ENCODE results near the gene JSRP1. TPM values are rescaled to one million over a fixed set of nuclear protein-coding genes. Genes with fewer than 3 reads are reported as not detected.

The JSRP1 gene
- total and polyA plus RNA-seq, 2 experiments from 2014 or later, result 0.30 to 0.93 TPM

DNA sequence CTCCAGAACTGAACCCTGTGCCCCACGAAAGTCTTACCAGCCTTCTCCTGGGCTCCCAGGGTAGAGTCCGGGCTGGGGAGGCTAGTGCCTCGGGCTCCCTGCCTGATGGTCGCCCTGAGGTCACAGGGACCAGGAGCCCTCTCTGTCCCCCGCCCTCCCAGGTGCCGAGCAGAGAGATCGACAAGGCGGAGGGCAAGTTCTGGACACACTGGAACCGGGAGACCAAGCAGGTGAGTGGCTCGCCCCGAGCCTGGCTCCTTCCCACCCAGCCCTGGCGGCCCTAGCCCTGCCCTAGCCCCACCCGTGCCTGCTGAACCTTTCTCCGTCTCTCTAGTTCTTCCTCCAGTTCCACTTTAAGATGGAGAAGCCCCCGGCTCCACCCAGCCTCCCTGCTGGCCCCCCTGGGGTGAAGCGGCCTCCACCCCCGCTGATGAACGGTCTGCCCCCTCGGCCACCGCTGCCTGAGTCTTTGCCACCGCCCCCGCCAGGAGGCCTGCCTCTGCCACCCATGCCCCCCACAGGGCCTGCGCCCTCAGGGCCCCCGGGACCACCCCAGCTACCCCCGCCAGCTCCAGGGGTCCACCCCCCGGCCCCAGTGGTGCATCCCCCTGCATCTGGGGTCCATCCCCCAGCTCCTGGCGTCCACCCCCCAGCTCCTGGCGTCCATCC, 8.7 kb downstream of the JSRP1 start:
- Histone ChIP-seq H3K79me2 (peaks cover 29% of the 10 kb centered on the region), H3K4me3 (no peak overlapping the region), H3K9me3 (ENCODE audit: low read depth) (no peaks in the 10 kb centered on the region), H2AFZ (no peak overlapping the region), H4K20me1 (ENCODE audit: insufficient read depth, poor library complexity, severe bottlenecking) (peaks cover 15% of the 10 kb centered on the region), H3K9me2 (replicated peaks; ENCODE audit: insufficient read depth) (no peaks in the 10 kb centered on the region), H3K4me1 (ENCODE audit: insufficient read depth) (peaks cover 18% of the 10 kb centered on the region), H3K36me3 (replicated peaks; ENCODE audit: insufficient read depth, low read depth) (no peaks in the 10 kb centered on the region), H3K27ac (no peak overlapping the region), H3K27me3 (no peaks in the 10 kb centered on the region), H3K4me2 (no peak overlapping the region)
- DNase-seq (ENCODE audit: low spot score), result no peak
- TF ChIP-seq, protein P1, sequence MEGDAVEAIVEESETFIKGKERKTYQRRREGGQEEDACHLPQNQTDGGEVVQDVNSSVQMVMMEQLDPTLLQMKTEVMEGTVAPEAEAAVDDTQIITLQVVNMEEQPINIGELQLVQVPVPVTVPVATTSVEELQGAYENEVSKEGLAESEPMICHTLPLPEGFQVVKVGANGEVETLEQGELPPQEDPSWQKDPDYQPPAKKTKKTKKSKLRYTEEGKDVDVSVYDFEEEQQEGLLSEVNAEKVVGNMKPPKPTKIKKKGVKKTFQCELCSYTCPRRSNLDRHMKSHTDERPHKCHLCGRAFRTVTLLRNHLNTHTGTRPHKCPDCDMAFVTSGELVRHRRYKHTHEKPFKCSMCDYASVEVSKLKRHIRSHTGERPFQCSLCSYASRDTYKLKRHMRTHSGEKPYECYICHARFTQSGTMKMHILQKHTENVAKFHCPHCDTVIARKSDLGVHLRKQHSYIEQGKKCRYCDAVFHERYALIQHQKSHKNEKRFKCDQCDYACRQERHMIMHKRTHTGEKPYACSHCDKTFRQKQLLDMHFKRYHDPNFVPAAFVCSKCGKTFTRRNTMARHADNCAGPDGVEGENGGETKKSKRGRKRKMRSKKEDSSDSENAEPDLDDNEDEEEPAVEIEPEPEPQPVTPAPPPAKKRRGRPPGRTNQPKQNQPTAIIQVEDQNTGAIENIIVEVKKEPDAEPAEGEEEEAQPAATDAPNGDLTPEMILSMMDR (IDR thresholded peaks at IDR 0.05; ENCODE audit: poor library complexity), result no peak
- TF ChIP-seq EZH2 (IDR thresholded peaks at IDR 0.05; ENCODE audit: borderline replicate concordance) (no peak), EZH2phosphoT487 (IDR thresholded peaks at IDR 0.05; ENCODE audit: low read depth, severe bottlenecking, unreplicated experiment) (no peak)
- 90% methylated on average over 6 of the region's 28 CpGs for WGBS (ENCODE audit: low lambda C conversion rate, missing lambda C conversion rate)

DNA sequence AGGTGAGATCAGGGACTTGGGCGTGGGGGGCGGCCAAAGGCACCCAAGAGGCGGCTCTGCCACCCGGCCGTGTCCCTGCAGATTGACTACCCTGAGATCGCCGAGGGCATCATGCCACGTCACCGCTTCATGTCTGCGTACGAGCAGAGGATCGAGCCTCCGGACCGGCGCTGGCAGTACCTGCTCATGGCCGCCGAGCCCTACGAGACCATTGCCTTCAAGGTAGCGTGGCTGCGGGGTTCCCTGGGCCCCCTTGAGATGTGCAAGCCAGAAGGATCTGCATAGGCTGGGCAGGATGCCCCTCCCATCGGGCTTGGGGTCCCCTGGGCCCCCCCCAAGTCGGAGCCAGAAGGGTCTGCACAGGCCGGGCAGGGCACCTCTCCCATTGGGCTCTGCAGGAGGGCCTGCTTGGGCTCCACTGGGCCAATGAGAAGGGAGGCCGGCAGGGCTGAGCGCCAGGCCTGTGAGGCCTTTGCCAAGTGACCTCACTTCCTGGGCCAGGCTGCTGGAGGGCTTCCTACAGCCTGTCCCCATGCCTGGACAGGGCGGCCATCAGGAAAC, 9.3 kb downstream of the JSRP1 start:
- peaks cover 21% of the 10 kb centered on the region for H4K20me1 ChIP-seq (ENCODE audit: insufficient read depth, poor library complexity, severe bottlenecking)
- no peaks in the 10 kb centered on the region for H3K9me2 ChIP-seq (replicated peaks; ENCODE audit: insufficient read depth)
- H3K9me3 ChIP-seq (ENCODE audit: low read depth), result no peaks in the 10 kb centered on the region
- H3K4me1 ChIP-seq (ENCODE audit: insufficient read depth), result peaks cover 23% of the 10 kb centered on the region
- no peak overlapping the region for H3K27ac ChIP-seq
- H3K27me3 ChIP-seq, result no peaks in the 10 kb centered on the region
- H3K4me3 ChIP-seq, result no peak overlapping the region
- no peak for DNase-seq (ENCODE audit: low spot score)
- TF ChIP-seq, protein P1 (IDR thresholded peaks at IDR 0.05; ENCODE audit: poor library complexity), result no peak
- TF ChIP-seq EZH2 (IDR thresholded peaks at IDR 0.05; ENCODE audit: borderline replicate concordance), result no peak
- no peak for TF ChIP-seq EZH2phosphoT487 (IDR thresholded peaks at IDR 0.05; ENCODE audit: low read depth, severe bottlenecking, unreplicated experiment)
- 95% methylated on average over 26 of the region's 26 CpGs for WGBS (ENCODE audit: low lambda C conversion rate, missing lambda C conversion rate)
- H3K79me2 ChIP-seq, result peaks cover 36% of the 10 kb centered on the region
- H2AFZ ChIP-seq, result no peak overlapping the region
- no peak overlapping the region for H3K4me2 ChIP-seq
- H3K36me3 ChIP-seq (replicated peaks; ENCODE audit: insufficient read depth, low read depth), result no peaks in the 10 kb centered on the region

DNA sequence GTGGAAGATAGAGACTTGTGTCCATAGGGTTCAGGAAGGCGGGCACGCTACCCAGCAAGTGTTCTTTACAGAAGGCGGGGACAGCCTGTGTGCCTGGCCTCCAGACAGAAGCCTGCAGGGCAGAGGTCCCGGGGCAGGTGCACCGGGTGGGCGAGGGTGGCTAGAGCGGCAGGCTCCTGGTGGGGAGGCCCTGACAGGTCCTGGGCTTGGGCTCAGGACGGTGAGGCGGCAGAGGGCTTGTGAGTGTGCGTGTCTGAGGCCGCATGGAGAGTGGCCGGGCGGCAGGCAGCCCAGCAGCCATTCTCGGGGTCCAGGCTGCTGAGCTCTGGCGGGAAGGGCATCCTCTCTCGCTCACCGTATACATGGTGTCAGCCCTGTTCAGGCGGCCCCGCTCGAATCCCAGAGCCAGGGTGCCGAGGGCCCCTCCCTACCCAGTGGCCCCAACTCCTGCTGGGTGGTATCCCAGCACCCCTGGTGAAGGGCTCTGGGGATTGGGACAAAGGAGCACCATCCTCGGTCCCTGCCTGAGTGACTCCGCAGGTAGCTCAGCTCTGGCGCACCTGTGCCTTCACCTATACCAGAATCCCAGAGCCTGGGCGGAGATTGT, 10.1 kb downstream of the JSRP1 start:
- H3K27me3 ChIP-seq, result no peaks in the 10 kb centered on the region
- whole genome bisulfite sequencing (ENCODE audit: low lambda C conversion rate, missing lambda C conversion rate), result 92% methylated on average over 25 of the region's 25 CpGs
- H3K27ac ChIP-seq, result no peak overlapping the region
- peaks cover 31% of the 10 kb centered on the region for H3K4me1 ChIP-seq (ENCODE audit: insufficient read depth)
- no peaks in the 10 kb centered on the region for H3K9me2 ChIP-seq (replicated peaks; ENCODE audit: insufficient read depth)
- no peak overlapping the region for H3K4me2 ChIP-seq
- no peaks in the 10 kb centered on the region for H3K9me3 ChIP-seq (ENCODE audit: low read depth)
- H2AFZ ChIP-seq, result no peak overlapping the region
- H4K20me1 ChIP-seq (ENCODE audit: insufficient read depth, poor library complexity, severe bottlenecking), result peaks cover 29% of the 10 kb centered on the region
- no peak for DNase-seq (ENCODE audit: low spot score)
- no peak overlapping the region for H3K4me3 ChIP-seq
- H3K36me3 ChIP-seq (replicated peaks; ENCODE audit: insufficient read depth, low read depth), result no peaks in the 10 kb centered on the region
- TF ChIP-seq, protein P1 (IDR thresholded peaks at IDR 0.05; ENCODE audit: poor library complexity), result no peak
- TF ChIP-seq EZH2phosphoT487 (IDR thresholded peaks at IDR 0.05; ENCODE audit: low read depth, severe bottlenecking, unreplicated experiment), result no peak
- no peak for TF ChIP-seq EZH2 (IDR thresholded peaks at IDR 0.05; ENCODE audit: borderline replicate concordance)
- peaks cover 43% of the 10 kb centered on the region for H3K79me2 ChIP-seq

Data from hepatocyte (in vitro differentiated cells).